Cerebellar nuclear complex (tissue), 1 donor: ENCODE results near the gene KNOP1.

ENCODE experiments used
- DNase-seq, 2 experiments: peaks; one replicate each; lab custom pipeline; 2025; lab: John Stamatoyannopoulos, UW

Gene KNOP1

GRCh38 chr16:19707569-19708295 is 10.3 kb downstream of the KNOP1 start:
- DNase-seq = no peak

- DNase-seq = no peak
These were observed 11.2 kb downstream of the KNOP1 start for GRCh38 chr16:19706846-19707245.

- no peak for DNase-seq
These were observed 12.2 kb downstream of the KNOP1 start for GRCh38 chr16:19705843-19706242.

GRCh38 chr16:19705146-19705501 is 12.9 kb downstream of the KNOP1 start:
- DNase-seq = no peak

- DNase-seq = no peak
These were observed 13.5 kb downstream of the KNOP1 start for GRCh38 chr16:19704321-19705145.

- DNase-seq = no peak
These were observed 14.7 kb downstream of the KNOP1 start for GRCh38 chr16:19703172-19703889.

GRCh38 chr16:19701091-19701490 is 16.9 kb downstream of the KNOP1 start:
- DNase-seq = no peak

- no peak for DNase-seq
These were observed 17.7 kb downstream of the KNOP1 start for GRCh38 chr16:19700319-19700781.

- DNase-seq = no peak
These were observed 18.6 kb downstream of the KNOP1 start for GRCh38 chr16:19699472-19699871.

GRCh38 chr16:19698480-19699465 is 19.3 kb downstream of the KNOP1 start:
- DNase-seq = no peak

GRCh38 chr16:19697756-19698318 is 20.2 kb downstream of the KNOP1 start:
- no peak for DNase-seq

GRCh38 chr16:19696961-19697360 is 21.1 kb downstream of the KNOP1 start:
- DNase-seq = no peak

- DNase-seq = no peak
These were observed 21.7 kb downstream of the KNOP1 start for GRCh38 chr16:19696328-19696727.

GRCh38 chr16:19694989-19695388 is 23.0 kb downstream of the KNOP1 start:
- no peak for DNase-seq

- peak; percentile 18 to 27 for DNase-seq
These were observed 26.8 kb downstream of the KNOP1 start for GRCh38 chr16:19691161-19691711.

GRCh38 chr16:19690196-19690595 is 27.8 kb downstream of the KNOP1 start:
- no peak for DNase-seq

- no peak for DNase-seq
These were observed 28.7 kb downstream of the KNOP1 start for GRCh38 chr16:19689342-19689741.

GRCh38 chr16:19688396-19689024 is 29.5 kb downstream of the KNOP1 start:
- no peak for DNase-seq

GRCh38 chr16:19687279-19687678 is 30.7 kb downstream of the KNOP1 start:
- no peak for DNase-seq

GRCh38 chr16:19685176-19685575 is 32.9 kb downstream of the KNOP1 start:
- DNase-seq = no peak
